Osteocyte (in vitro differentiated cells): Measurements from ENCODE around the gene TNFRSF1B. TPM values are rescaled to one million over a fixed set of nuclear protein-coding genes. Genes with fewer than 3 reads are reported as not detected.

Experiments
- DNase-seq: peaks from one replicate; pipeline ENCODE4 v3.0.0; 2021; ENCODE audit warnings: mixed read lengths; ENCODE audit not compliant: unreplicated experiment; ENCODE audit errors: extremely low spot score
- H3K27ac Mint-ChIP-seq: one replicate; pipeline ENCODE4 v1.8.0; 2021; ENCODE audit warnings: mild to moderate bottlenecking, mixed read lengths; ENCODE audit not compliant: unreplicated experiment
- H3K27me3 Mint-ChIP-seq: one replicate; pipeline ENCODE4 v1.8.0; 2021; ENCODE audit warnings: mixed read lengths; ENCODE audit not compliant: unreplicated experiment
- H3K36me3 Mint-ChIP-seq: one replicate; pipeline ENCODE4 v1.8.0; 2021; ENCODE audit warnings: mixed read lengths; ENCODE audit not compliant: unreplicated experiment
- H3K4me1 Mint-ChIP-seq: one replicate; pipeline ENCODE4 v1.8.0; 2021; ENCODE audit warnings: mixed read lengths; ENCODE audit not compliant: unreplicated experiment
- H3K4me3 Mint-ChIP-seq: one replicate; pipeline ENCODE4 v1.8.0; 2021; ENCODE audit warnings: mild to moderate bottlenecking, moderate library complexity, mixed read lengths; ENCODE audit not compliant: unreplicated experiment
- H3K9me3 Mint-ChIP-seq: one replicate; pipeline ENCODE4 v1.8.0; 2021; ENCODE audit warnings: mixed read lengths; ENCODE audit not compliant: unreplicated experiment
- total RNA-seq: library from RNA; stranded (reverse); gene quantifications from 2 replicates; pipeline ENCODE4 v1.2.1, GENCODE V29; 2021
- TF ChIP-seq, protein P1 (sequence below): fragments of 200-600 bp; sonication (generic); IDR thresholded peaks from 2 replicates; pipeline ENCODE4 v1.5.0; 2021; ENCODE audit warnings: antibody characterized with exemption, mild to moderate bottlenecking, moderate library complexity

TNFRSF1B gene
- total RNA-seq, 1 donor from 2014 or later: 7.4 TPM

- no peaks in the 10 kb centered on the region for H3K9me3 Mint-ChIP-seq
- H3K4me3 Mint-ChIP-seq: no peak overlapping the region
- H3K27ac Mint-ChIP-seq: no peak overlapping the region
- no peaks in the 10 kb centered on the region for H3K27me3 Mint-ChIP-seq
- H3K36me3 Mint-ChIP-seq: no peaks in the 10 kb centered on the region
- TF ChIP-seq, protein P1, sequence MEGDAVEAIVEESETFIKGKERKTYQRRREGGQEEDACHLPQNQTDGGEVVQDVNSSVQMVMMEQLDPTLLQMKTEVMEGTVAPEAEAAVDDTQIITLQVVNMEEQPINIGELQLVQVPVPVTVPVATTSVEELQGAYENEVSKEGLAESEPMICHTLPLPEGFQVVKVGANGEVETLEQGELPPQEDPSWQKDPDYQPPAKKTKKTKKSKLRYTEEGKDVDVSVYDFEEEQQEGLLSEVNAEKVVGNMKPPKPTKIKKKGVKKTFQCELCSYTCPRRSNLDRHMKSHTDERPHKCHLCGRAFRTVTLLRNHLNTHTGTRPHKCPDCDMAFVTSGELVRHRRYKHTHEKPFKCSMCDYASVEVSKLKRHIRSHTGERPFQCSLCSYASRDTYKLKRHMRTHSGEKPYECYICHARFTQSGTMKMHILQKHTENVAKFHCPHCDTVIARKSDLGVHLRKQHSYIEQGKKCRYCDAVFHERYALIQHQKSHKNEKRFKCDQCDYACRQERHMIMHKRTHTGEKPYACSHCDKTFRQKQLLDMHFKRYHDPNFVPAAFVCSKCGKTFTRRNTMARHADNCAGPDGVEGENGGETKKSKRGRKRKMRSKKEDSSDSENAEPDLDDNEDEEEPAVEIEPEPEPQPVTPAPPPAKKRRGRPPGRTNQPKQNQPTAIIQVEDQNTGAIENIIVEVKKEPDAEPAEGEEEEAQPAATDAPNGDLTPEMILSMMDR: no peak
- H3K4me1 Mint-ChIP-seq: peaks cover 61% of the 10 kb centered on the region
- no peak for DNase-seq
These were observed 36.2 kb upstream of the TNFRSF1B start for GRCh38 chr1:12130466-12131130.

- H3K27ac Mint-ChIP-seq: no peak overlapping the region
- H3K9me3 Mint-ChIP-seq: no peaks in the 10 kb centered on the region
- peaks cover 66% of the 10 kb centered on the region for H3K4me1 Mint-ChIP-seq
- no peak overlapping the region for H3K4me3 Mint-ChIP-seq
- no peak for DNase-seq
- no peaks in the 10 kb centered on the region for H3K27me3 Mint-ChIP-seq
- TF ChIP-seq, protein P1: no peak
- no peaks in the 10 kb centered on the region for H3K36me3 Mint-ChIP-seq
These were observed 34.7 kb upstream of the TNFRSF1B start for GRCh38 chr1:12132078-12132477.

GRCh38 chr1:12134716-12135115 lies 32.1 kb upstream of the TNFRSF1B start:
- TF ChIP-seq, protein P1: no peak
- H3K4me3 Mint-ChIP-seq: no peak overlapping the region
- H3K36me3 Mint-ChIP-seq: no peaks in the 10 kb centered on the region
- no peaks in the 10 kb centered on the region for H3K9me3 Mint-ChIP-seq
- H3K4me1 Mint-ChIP-seq: peaks cover 56% of the 10 kb centered on the region
- H3K27ac Mint-ChIP-seq: no peak overlapping the region
- no peaks in the 10 kb centered on the region for H3K27me3 Mint-ChIP-seq
- DNase-seq: no peak

GRCh38 chr1:12135612-12136011 lies 31.2 kb upstream of the TNFRSF1B start:
- H3K27me3 Mint-ChIP-seq: no peaks in the 10 kb centered on the region
- TF ChIP-seq, protein P1: no peak
- H3K27ac Mint-ChIP-seq: no peak overlapping the region
- no peak for DNase-seq
- H3K36me3 Mint-ChIP-seq: no peaks in the 10 kb centered on the region
- no peak overlapping the region for H3K4me3 Mint-ChIP-seq
- H3K4me1 Mint-ChIP-seq: peaks cover 50% of the 10 kb centered on the region
- no peaks in the 10 kb centered on the region for H3K9me3 Mint-ChIP-seq

- no peak for DNase-seq
- Mint-ChIP-seq H3K27ac (peak overlapping the region; percentile 52), H3K4me3 (no peak overlapping the region), H3K9me3 (no peaks in the 10 kb centered on the region), H3K27me3 (no peaks in the 10 kb centered on the region), H3K4me1 (peaks cover 46% of the 10 kb centered on the region), H3K36me3 (no peaks in the 10 kb centered on the region)
- TF ChIP-seq, protein P1: no peak
These were observed 29.7 kb upstream of the TNFRSF1B start for GRCh38 chr1:12136916-12137610.
